GM19193 (cell line): ENCODE results near the gene SLFN13.

Experiments
- POLR2A ChIP-seq: IDR thresholded peaks from 4 replicates; pipeline ENCODE4 v1.6.1; 2011; ENCODE audit not compliant: insufficient read depth, insufficient read length; ENCODE audit errors: extremely low read depth

SLFN13 gene, protein sequence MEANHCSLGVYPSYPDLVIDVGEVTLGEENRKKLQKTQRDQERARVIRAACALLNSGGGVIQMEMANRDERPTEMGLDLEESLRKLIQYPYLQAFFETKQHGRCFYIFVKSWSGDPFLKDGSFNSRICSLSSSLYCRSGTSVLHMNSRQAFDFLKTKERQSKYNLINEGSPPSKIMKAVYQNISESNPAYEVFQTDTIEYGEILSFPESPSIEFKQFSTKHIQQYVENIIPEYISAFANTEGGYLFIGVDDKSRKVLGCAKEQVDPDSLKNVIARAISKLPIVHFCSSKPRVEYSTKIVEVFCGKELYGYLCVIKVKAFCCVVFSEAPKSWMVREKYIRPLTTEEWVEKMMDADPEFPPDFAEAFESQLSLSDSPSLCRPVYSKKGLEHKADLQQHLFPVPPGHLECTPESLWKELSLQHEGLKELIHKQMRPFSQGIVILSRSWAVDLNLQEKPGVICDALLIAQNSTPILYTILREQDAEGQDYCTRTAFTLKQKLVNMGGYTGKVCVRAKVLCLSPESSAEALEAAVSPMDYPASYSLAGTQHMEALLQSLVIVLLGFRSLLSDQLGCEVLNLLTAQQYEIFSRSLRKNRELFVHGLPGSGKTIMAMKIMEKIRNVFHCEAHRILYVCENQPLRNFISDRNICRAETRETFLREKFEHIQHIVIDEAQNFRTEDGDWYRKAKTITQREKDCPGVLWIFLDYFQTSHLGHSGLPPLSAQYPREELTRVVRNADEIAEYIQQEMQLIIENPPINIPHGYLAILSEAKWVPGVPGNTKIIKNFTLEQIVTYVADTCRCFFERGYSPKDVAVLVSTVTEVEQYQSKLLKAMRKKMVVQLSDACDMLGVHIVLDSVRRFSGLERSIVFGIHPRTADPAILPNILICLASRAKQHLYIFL

DNA sequence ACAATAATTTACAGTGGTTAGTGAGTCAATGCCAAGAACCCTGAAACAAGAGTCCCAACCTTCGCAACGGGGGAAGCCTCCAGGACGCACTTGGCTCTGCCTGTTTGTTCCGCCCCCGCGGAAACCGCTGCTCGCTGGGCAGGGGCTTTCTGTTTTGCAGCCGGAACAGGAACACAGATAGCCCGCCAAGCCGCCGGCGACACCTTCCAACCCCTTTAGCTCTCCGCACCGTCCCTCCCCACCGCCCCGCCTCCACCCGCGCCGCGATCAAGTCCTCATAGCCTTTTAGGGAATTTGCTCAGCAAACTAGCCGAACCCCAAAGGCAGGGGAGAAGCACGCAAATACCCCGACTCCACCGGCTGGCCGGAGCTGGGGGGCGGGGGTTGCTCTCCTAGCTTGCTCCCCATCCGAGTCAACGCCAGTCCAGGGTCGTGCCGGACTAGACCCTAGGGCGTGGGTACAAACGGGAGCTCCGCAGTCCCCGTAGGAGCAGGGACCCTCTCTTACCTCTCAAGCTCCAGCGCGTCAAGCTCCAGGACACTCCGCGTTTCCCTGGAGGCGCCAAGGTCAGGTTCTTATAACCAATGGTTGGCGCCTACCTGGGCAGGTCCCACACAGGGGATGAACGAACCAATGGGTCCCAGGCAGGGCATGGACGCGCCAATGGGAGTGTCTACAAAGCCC, at the start of gene SLFN13:
TSS of gene SLFN13 (minus strand) at position 553 of the 685 bp plus-strand sequence. CDS start 3,086 bp downstream, outside the sequence.
- peak; percentile 74 for TF ChIP-seq POLR2A

DNA sequence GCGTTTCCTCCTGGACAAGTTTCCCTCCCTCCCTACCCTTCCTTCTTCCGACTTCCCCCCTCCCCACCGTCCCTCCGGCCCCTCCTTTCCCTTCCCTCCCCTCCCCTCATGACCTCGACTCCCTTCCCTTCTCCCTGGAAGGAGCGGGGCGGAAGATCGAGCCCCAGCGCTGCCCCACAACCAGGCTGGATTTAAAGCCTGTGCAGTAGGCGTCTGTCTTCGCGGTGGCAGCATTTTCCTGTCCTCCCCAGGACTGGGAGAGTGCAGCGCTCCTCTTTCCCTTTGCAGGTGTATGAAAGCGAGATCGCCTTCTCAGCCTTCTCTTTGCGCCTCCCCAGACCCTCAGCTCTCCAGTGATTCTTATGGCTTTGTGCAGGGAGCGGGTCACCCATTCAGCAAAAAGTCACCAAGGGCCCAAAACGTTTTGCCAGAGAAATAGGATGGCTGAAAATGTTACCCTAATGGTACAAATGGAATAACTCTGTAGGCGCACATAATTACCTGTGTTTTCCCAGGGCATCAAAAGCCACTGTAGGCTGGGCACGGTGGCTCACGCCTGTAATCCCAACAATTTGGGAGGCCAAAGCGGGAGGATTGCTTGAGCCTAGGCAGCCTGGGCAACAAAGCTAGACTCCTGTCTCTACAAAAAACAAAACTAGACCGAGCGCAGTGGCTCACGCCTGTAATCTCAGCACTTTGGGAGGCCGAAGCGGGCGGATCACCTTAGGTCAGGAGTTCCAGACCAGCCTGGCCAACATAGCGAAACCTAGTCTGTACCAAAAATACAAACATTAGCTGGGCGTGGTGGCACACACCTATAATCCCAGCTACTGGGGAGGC, 48.1 kb upstream of the SLFN13 start:
- TF ChIP-seq POLR2A, result no peak

GRCh38 chr17:35493040-35493439, 44.5 kb upstream of the SLFN13 start:
- TF ChIP-seq POLR2A, result no peak

DNA sequence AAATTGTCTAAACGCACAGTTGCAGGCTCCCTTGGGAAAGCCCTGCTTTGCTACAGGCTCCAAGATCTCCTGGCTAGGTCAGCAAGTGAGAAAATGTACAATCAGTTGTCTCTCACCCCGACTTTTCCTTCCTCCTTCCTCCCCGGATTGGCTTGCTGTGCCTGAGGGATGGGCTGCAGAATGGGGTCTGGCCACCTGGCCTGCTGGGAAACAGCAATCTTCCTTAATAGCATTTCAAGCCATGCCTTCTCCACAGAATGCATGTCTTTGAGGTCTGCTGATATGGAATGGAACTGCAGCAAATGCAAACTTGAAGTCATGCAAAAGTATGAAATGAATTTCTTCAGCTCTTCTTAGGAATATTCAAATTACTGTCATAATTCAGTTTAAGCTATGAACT, 42.9 kb upstream of the SLFN13 start:
- TF ChIP-seq POLR2A, result no peak

DNA sequence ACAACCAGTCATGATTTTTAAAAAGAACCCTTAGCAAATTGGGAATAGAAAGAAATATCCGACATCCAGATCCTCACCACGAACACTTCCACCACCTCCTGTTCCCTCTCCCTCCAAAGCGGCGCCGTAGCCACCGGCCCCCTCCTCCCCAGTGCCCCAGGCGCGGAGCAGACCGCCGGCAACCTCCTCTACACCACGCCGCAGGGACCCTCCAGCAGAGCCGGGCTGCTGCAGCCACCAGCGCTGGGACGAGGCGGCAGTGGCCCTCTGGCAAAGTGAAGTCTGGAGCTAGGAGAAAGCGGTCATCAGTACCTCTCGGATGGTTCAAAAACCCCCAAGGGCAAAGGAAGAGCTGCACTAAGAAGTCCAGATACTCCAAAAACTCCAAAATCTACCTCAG, 41.4 kb upstream of the SLFN13 start:
- TF ChIP-seq POLR2A, result no peak

DNA sequence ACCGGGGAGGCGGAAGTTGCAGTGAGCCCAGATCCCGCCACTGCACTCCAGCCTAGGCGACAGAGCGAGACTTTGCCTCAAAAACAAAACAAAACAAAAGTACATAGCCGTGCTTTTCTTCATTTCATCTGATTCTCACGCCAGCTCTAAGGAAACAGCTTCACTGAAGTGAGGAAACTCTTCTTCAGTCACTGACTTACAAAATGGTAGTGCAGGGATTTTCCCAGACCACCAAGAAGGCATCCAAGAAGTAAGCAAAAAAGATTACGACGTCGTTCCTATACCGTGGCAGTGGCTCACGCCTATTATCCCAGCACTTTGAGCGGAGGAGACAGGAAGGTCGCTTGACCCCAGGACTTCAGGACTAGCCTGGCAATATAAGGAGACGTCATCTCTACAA, 40.4 kb upstream of the SLFN13 start:
- TF ChIP-seq POLR2A, result no peak

DNA sequence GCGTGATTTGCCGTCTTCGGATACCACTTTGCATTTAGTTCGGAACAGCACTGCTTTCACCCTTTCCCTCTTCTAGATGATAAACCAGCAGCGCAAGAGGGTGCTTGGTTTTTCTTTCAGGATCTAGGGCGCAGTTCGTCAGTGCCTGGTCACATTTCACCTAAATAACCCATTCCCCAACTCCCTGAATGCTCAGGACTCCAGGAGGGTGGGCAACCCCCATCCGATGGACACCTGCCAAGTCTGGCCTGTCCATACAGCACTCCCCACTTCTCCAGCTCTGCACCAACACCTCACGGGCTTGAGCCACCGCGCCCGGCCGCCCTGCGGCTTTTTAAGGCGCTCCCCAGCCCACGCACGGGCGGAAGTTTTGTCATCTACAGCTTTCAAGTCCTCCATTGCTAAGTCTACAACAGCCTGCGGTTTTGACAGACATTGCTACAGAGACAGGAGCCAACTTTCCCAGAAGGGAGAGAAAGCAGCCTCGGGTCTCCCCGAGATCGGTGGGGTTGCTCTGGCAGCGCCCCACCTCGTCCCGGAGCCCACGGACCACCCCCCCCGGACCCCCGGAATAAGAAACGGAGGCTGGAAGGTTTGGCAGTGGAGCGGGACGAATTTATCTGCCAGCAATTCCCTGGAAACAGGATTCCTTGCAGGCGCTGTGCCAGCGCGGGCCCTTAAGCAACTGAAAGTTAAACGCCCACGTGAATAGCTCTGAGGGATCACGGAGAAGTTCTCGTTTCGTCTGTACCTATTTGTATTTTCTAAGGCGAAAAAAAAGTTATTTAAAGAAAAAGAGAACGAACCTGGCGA, 38.6 kb upstream of the SLFN13 start:
- peak; percentile 49 for TF ChIP-seq POLR2A

DNA sequence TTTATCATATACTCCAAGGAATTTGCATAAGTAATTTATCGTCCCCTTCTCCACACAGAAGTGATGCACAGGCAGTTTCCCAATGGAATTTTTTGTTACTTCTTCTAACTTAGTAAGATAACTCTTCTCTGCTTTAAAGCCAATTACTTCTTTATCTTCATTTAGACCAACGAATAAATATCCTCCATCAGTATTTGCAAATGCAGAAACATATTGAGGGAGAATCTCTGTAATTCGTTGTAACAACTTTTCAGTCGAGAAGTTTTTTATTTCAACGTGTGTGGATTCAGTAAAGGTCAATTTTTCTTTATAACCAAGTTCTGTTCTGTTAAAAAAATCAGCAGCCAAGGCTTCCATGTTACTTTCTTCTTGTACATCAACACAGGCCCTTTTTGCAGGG, 30.7 kb upstream of the SLFN13 start:
- no peak for TF ChIP-seq POLR2A

DNA sequence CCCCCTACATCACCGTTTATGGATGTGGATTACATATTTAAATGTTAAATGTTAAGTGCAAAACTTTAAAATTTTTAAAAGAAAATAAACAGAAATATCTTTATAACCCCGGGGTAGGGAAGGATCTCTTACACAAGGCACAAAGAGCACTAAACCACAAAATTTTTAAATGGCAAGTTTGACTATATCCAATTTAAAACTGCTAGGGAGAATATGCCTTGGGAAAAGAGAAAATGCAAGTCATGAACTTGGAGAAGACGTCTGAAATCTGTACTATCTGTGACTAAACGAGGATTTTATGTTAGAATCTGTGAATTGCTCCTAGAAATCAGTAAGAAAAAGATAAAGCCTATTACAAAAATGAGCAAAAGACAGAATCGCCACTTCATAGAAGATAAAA, 28.7 kb upstream of the SLFN13 start:
- no peak for TF ChIP-seq POLR2A

DNA sequence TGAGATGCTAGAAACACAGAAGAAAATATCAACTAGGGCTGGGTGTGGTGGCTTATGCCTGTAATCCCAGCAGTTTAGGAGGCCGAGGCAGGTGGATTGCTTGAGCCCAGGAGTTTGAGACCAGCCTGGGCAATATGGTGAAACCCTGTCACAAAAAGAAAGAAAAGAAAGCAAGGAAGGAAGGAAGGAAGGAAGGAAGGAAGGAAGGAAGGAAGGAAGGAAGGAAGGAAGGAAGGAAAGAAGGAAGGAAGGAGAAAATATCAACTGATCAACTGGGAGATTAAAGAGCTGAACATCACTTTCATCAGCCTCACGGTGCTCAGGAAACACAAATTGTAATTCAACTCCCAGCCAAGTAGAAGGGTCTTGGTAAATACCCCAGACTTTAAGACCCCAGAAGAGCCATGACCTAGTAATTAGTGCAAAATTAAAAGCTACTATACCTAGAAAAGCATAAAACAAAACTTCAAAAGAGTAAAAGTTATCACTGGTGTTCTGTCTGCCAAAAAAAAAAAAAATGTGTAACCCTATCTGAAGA, 27.8 kb upstream of the SLFN13 start:
- no peak for TF ChIP-seq POLR2A

DNA sequence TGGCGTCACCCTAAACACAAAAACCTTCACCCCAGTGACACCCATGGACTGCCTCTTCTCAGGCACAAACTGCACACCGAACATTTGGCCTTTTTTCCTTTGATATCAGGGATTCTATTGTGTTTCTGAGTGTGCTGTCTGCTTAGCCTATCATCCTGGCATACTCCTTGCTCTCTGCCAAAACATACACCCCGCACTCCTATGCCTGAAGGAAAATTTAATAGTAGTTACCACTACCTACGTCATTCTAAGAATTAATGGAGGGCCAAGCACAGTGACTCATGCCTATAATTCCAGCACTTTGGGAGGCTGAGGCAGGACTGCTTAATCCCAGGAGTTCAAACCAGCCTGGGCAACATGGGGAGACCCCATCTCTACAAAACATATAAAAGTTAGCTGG, 19.9 kb upstream of the SLFN13 start:
- no peak for TF ChIP-seq POLR2A

GRCh38 chr17:35467824-35468223, 19.3 kb upstream of the SLFN13 start:
- no peak for TF ChIP-seq POLR2A

GRCh38 chr17:35460354-35460851, 11.8 kb upstream of the SLFN13 start:
- peak; percentile 63 for TF ChIP-seq POLR2A

DNA sequence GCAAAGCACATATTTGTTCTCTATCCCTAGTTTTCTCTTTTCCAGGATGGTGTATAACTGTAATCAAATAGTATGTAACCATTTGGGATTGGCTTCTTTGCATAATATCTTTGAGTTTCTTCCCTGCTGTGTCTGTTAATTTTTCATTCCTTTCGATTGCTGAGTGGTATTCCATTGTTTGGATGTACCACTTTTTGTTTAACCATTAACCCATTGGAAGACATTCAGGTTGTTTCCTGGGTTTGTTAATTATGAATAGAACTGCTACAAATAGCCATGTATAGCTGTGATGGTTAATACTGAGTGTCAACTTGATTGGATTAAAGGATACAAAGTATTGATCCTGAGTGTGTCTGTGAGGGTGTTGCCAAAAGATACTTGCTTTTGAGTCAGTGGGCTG, 4.6 kb upstream of the SLFN13 start:
- no peak for TF ChIP-seq POLR2A
